ENCODE results near the gene RAD51B.

DNA sequence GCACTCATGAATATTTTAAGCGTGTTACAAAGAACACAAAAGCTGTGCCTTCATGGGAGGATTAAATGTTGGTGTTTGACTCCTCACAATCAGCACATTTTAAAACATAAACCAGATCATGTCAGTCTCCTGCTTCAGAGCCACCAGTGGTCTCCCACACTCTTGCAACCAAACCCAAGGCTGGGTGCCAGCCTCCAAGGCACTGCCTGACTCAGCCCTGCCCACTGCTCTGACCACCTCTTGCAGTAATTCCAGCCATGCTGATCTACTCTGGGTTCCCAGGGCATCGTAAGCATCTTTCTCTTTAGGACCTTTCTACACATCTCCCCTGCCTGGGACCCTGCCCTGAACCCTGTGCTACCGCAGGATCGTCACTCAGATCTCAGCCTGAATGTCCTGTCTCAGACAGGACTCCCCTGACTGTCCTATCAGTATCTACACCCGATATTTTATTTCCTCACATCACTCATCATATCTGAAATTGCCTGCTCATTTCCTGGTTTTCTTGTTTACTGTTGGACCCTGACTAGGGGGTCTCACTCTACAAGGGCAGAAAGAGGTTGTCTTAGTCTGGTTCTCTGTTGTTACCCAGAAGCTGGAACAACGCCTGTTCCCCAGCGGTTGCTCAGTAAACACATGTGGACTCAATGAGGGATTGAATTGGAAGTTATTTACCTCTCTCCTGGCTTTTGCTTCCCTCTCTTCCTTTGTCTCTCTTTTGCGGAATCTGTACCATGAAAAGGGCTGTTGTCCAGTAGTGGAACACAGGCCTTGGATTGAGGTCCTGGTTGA, 449.8 kb downstream of the RAD51B start:
- TF ChIP-seq SUZ12 (IDR thresholded peaks at IDR 0.05; ENCODE audit: extremely low read depth, insufficient read depth, insufficient read length) = no peak
- no peak for TF ChIP-seq YY1 (IDR thresholded peaks at IDR 0.05; ENCODE audit: insufficient read depth, insufficient read length)
- no peak for TF ChIP-seq ZNF274 (IDR thresholded peaks at IDR 0.05; ENCODE audit: low read depth, low read length)
